Measurements from ENCODE around the gene DAB2IP. TPM values are rescaled to one million over a fixed set of nuclear protein-coding genes. Genes with fewer than 3 reads are reported as not detected.
A peak's percentile ranks its signal among the peaks of the same experiment; 100 is the strongest.

Gene DAB2IP
- total and polyA plus RNA-seq, 2 of the 4 experiments (the other 2 are of a cell fraction): 5.6 to 17.2 TPM

- no peak for ATAC-seq (ENCODE audit: low read depth)
These were observed 38.9 kb downstream of the DAB2IP start for GRCh38 chr9:121690316-121690715.

More at GRCh38 chr9:121690316-121690715, 38.9 kb downstream of the DAB2IP start:
- Histone ChIP-seq H3K14ac (replicated peaks; ENCODE audit: low read depth, low read length) (no peak overlapping the region), H3K4me3 (ENCODE audit: insufficient read depth, low read depth, low read length) (no peak overlapping the region), H2AK9ac (replicated peaks; ENCODE audit: low read depth, low read length, poor library complexity) (no peak overlapping the region), H3K9me1 (ENCODE audit: insufficient read depth, low read length) (peaks cover 18% of the 10 kb centered on the region), H2BK5ac (ENCODE audit: low read depth, low read length, poor library complexity, severe bottlenecking) (no peak overlapping the region), H3K27ac (ENCODE audit: insufficient read depth, low read length) (no peak overlapping the region), H4K8ac (ENCODE audit: low read depth in 2 of 2, low read length in 2 of 2) (no peak overlapping the region), H3K79me1 (ENCODE audit: low read depth in 1 of 2, low read length in 2 of 2) (peaks cover 0 to 9% of the 10 kb centered on the region in 2 experiments; a peak in 2 of 4 replicates), H3K18ac (ENCODE audit: low read depth, low read length) (no peak overlapping the region), H2BK20ac (ENCODE audit: low read depth, low read length) (no peak overlapping the region), H3K4me1 (ENCODE audit: control insufficient read depth, insufficient read depth, low read length) (peaks cover 14% of the 10 kb centered on the region), H3K36me3 (ENCODE audit: control insufficient read depth, insufficient read depth, low read length) (no peaks in the 10 kb centered on the region), H2BK120ac (ENCODE audit: low read depth, low read length) (no peak overlapping the region), H4K5ac (ENCODE audit: low read depth, low read length) (no peak overlapping the region), H4K91ac (ENCODE audit: insufficient read depth, low read depth, low read length) (no peak overlapping the region), H3K56ac (ENCODE audit: extremely low read depth, insufficient read depth, low read length) (no peak overlapping the region), H2AK5ac (ENCODE audit: low read depth, low read length) (no peak overlapping the region), H4K20me1 (ENCODE audit: insufficient read depth, low read length) (peaks cover 14% of the 10 kb centered on the region), H3K27me3 (ENCODE audit: control insufficient read depth, insufficient read depth, low read length) (no peaks in the 10 kb centered on the region), H3K9me3 (ENCODE audit: control insufficient read depth, insufficient read depth, low read length) (no peaks in the 10 kb centered on the region), H3K23ac (ENCODE audit: low read depth, low read length) (no peak overlapping the region), H3K4me2 (ENCODE audit: low read depth, low read length) (no peak overlapping the region), H3K4ac (ENCODE audit: low read depth, low read length) (0 out of 2 replicates have a peak overlapping the region, but pooled peaks have one; percentile 4), H2AFZ (replicated peaks; ENCODE audit: low read length, poor library complexity) (no peak overlapping the region), H3K9ac (ENCODE audit: low read depth, low read length) (no peak overlapping the region), H2BK15ac (ENCODE audit: low read depth, low read length) (no peak overlapping the region)
- POLR2A ChIA-PET (ENCODE audit: unreplicated experiment): no interaction called here
- in situ Hi-C loops (cut with MboI; ENCODE audit: low sequenced_read_pairs): no loop called here
- no TSS peak for BruUV-seq (replicated peaks)
- TF ChIP-seq RFX5 (IDR thresholded peaks at IDR 0.05; ENCODE audit: low read depth, low read length) (no peak), RCOR1 (IDR thresholded peaks at IDR 0.05; ENCODE audit: insufficient replicate concordance, low read length) (no peak), BHLHE40 (IDR thresholded peaks at IDR 0.05; ENCODE audit: low read depth, low read length) (no peak), MAFK (IDR thresholded peaks at IDR 0.05; ENCODE audit: low read depth, low read length) (no peak), MXI1 (IDR thresholded peaks at IDR 0.05; ENCODE audit: borderline replicate concordance, low read depth, low read length) (no peak), CEBPB (IDR thresholded peaks at IDR 0.05; ENCODE audit: low read depth, low read length) (no peak), CHD1 (IDR thresholded peaks at IDR 0.05; ENCODE audit: low read depth, low read length) (no peak), MAZ (IDR thresholded peaks at IDR 0.05; ENCODE audit: borderline replicate concordance, low read depth, low read length) (no peak), SMC3 (IDR thresholded peaks at IDR 0.05; ENCODE audit: low read depth, low read length) (no peak), POLR2A (IDR thresholded peaks at IDR 0.05; ENCODE audit: low read depth, low read length) (no peak), NFE2L2 (IDR thresholded peaks at IDR 0.05; ENCODE audit: low read depth, low read length) (no peak), USF2 (IDR thresholded peaks at IDR 0.05; ENCODE audit: low read depth, low read length) (no peak), RAD21 (IDR thresholded peaks at IDR 0.05; ENCODE audit: low read length) (no peak), CTCF (conservative IDR thresholded peaks at IDR 0.05; ENCODE audit: low read depth, low read length) (no peak), FOS (IDR thresholded peaks at IDR 0.05; ENCODE audit: low read depth, low read length) (no peak)
- TF ChIP-seq, protein P1, sequence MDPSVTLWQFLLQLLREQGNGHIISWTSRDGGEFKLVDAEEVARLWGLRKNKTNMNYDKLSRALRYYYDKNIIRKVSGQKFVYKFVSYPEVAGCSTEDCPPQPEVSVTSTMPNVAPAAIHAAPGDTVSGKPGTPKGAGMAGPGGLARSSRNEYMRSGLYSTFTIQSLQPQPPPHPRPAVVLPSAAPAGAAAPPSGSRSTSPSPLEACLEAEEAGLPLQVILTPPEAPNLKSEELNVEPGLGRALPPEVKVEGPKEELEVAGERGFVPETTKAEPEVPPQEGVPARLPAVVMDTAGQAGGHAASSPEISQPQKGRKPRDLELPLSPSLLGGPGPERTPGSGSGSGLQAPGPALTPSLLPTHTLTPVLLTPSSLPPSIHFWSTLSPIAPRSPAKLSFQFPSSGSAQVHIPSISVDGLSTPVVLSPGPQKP (IDR thresholded peaks at IDR 0.05; ENCODE audit: borderline replicate concordance, low read depth, low read length): no peak
- CTCF ChIA-PET: no interaction called here
- intact Hi-C loops (cut with micrococcal nuclease): no loop called here
- dilution Hi-C loops (cut with HindIII; ENCODE audit: low sequenced_read_pairs, unreplicated experiment): no loop called here
- DNase-seq: no peak
- WGBS, 2 experiments (ENCODE audit: extremely low coverage in 2 of 2, insufficient read length in 1 of 2): 100% methylated on average over 1 of the region's 8 CpGs; no CpG with 5 or more reads in 1 of the 2 experiments
